GM12891 (cell line): ENCODE measurements around the gene FLNC.

Experiments used
- POLR2A ChIP-seq: IDR thresholded peaks from 2 replicates; pipeline ENCODE4 v1.6.1; 2011; ENCODE audit warnings: low read depth, low read length, control low read depth
- POLR2AphosphoS5 ChIP-seq: IDR thresholded peaks from 2 replicates; pipeline ENCODE4 v1.6.1; 2011; ENCODE audit warnings: low read depth, low read length, control low read depth
- TAF1 ChIP-seq: IDR thresholded peaks from 2 replicates; pipeline ENCODE4 v1.6.1; 2011; ENCODE audit warnings: low read depth, low read length, control low read depth

- TF ChIP-seq POLR2A = no peak
- TF ChIP-seq TAF1 = no peak
- TF ChIP-seq POLR2AphosphoS5 = no peak
These were observed 47.0 kb downstream of the FLNC start for GRCh38 chr7:128876978-128877755.
